ENCODE data around the gene FAM117B. TPM values are rescaled to one million over a fixed set of nuclear protein-coding genes. Genes with fewer than 3 reads are reported as not detected.

Gene FAM117B
- total RNA-seq, 3 donors from 2014 or later (not counting 1 experiment from before 2014, with no cell fraction given), result 11.6 to 14.2 (median 13.1) TPM

- no peaks in the 10 kb centered on the region for H3K27me3 Mint-ChIP-seq (ENCODE audit: low read depth in 2 of 2)
- Histone ChIP-seq H3K27me3 (ENCODE audit: control insufficient read depth, insufficient read depth, low read length) (no peaks in the 10 kb centered on the region), H3K36me3 (ENCODE audit: control insufficient read depth, insufficient read depth, low read length) (no peaks in the 10 kb centered on the region), H3K9me3 (ENCODE audit: control insufficient read depth, insufficient read depth, low read length) (no peaks in the 10 kb centered on the region), H3K4me1 (ENCODE audit: control insufficient read depth, insufficient read depth, low read length) (peaks cover 3% of the 10 kb centered on the region), H3K27ac (ENCODE audit: low read length) (peak overlapping the region; percentile 45), H3K4me3 (ENCODE audit: low read length) (no peak overlapping the region)
- H3K9me3 Mint-ChIP-seq, result no peaks in the 10 kb centered on the region
- H3K36me3 Mint-ChIP-seq, result no peaks in the 10 kb centered on the region
- H3K27ac Mint-ChIP-seq, result no peak overlapping the region
- ATAC-seq, result no peak
- intact Hi-C loops (cut with micrococcal nuclease), result no loop called here
- DNase-seq, result no peak
- H3K4me1 Mint-ChIP-seq, result no peaks in the 10 kb centered on the region
- TF ChIP-seq CTCF (IDR thresholded peaks at IDR 0.05), result no peak
- H3K4me3 Mint-ChIP-seq, result no peak overlapping the region
- 90% methylated on average over 2 of the region's 3 CpGs for WGBS (ENCODE audit: insufficient coverage)
Measured at GRCh38 chr2:202750763-202751427, 116.1 kb downstream of the FAM117B start.

GRCh38 chr2:202752071-202752470 lies 117.3 kb downstream of the FAM117B start:
- Mint-ChIP-seq H3K4me1 (no peaks in the 10 kb centered on the region), H3K27ac (no peak overlapping the region), H3K4me3 (no peak overlapping the region), H3K27me3 (ENCODE audit: low read depth in 2 of 2) (no peaks in the 10 kb centered on the region), H3K36me3 (no peaks in the 10 kb centered on the region), H3K9me3 (no peaks in the 10 kb centered on the region)
- Histone ChIP-seq H3K9me3 (ENCODE audit: control insufficient read depth, insufficient read depth, low read length) (no peaks in the 10 kb centered on the region), H3K27me3 (ENCODE audit: control insufficient read depth, insufficient read depth, low read length) (no peaks in the 10 kb centered on the region), H3K27ac (ENCODE audit: low read length) (no peak overlapping the region), H3K4me1 (ENCODE audit: control insufficient read depth, insufficient read depth, low read length) (peaks cover 3% of the 10 kb centered on the region), H3K36me3 (ENCODE audit: control insufficient read depth, insufficient read depth, low read length) (peaks cover under 1% of the 10 kb centered on the region), H3K4me3 (ENCODE audit: low read length) (no peak overlapping the region)
- DNase-seq (peak in 1 of 2 donors; percentile 39), ATAC-seq (no peak)
- intact Hi-C loops (cut with micrococcal nuclease), result no loop called here
- WGBS (ENCODE audit: insufficient coverage), result 100% methylated on average over 1 of the region's 2 CpGs
- no peak for TF ChIP-seq CTCF (IDR thresholded peaks at IDR 0.05)

GRCh38 chr2:202754936-202755335 lies 120.2 kb downstream of the FAM117B start:
- no peaks in the 10 kb centered on the region for H3K4me1 Mint-ChIP-seq
- 96% methylated on average over 2 of the region's 6 CpGs for WGBS (ENCODE audit: insufficient coverage)
- no peaks in the 10 kb centered on the region for H3K27me3 Mint-ChIP-seq (ENCODE audit: low read depth in 2 of 2)

More at GRCh38 chr2:202754936-202755335, 120.2 kb downstream of the FAM117B start:
- Mint-ChIP-seq H3K9me3 (no peaks in the 10 kb centered on the region), H3K27ac (peak overlapping the region in 1 of 2 donors; percentile 9), H3K36me3 (no peaks in the 10 kb centered on the region), H3K4me3 (no peak overlapping the region)
- Histone ChIP-seq H3K4me1 (ENCODE audit: control insufficient read depth, insufficient read depth, low read length) (peaks cover 3% of the 10 kb centered on the region), H3K4me3 (ENCODE audit: low read length) (no peak overlapping the region), H3K27ac (ENCODE audit: low read length) (no peak overlapping the region), H3K27me3 (ENCODE audit: control insufficient read depth, insufficient read depth, low read length) (no peaks in the 10 kb centered on the region), H3K9me3 (ENCODE audit: control insufficient read depth, insufficient read depth, low read length) (no peaks in the 10 kb centered on the region), H3K36me3 (ENCODE audit: control insufficient read depth, insufficient read depth, low read length) (peaks cover 15% of the 10 kb centered on the region)
- DNase-seq, result no peak
- intact Hi-C loops (cut with micrococcal nuclease), result no loop called here
- no peak for ATAC-seq
- no peak for TF ChIP-seq CTCF (IDR thresholded peaks at IDR 0.05)

All from natural killer cell (primary cell).